Amniotic epithelial cell (primary cell): ENCODE measurements around the gene MAN1C1.

ENCODE experiments used
- DNase-seq: peaks from one replicate; pipeline ENCODE4 v3.0.0-alpha.2; 2010; ENCODE audit warnings: low read depth

MAN1C1 gene

DNA sequence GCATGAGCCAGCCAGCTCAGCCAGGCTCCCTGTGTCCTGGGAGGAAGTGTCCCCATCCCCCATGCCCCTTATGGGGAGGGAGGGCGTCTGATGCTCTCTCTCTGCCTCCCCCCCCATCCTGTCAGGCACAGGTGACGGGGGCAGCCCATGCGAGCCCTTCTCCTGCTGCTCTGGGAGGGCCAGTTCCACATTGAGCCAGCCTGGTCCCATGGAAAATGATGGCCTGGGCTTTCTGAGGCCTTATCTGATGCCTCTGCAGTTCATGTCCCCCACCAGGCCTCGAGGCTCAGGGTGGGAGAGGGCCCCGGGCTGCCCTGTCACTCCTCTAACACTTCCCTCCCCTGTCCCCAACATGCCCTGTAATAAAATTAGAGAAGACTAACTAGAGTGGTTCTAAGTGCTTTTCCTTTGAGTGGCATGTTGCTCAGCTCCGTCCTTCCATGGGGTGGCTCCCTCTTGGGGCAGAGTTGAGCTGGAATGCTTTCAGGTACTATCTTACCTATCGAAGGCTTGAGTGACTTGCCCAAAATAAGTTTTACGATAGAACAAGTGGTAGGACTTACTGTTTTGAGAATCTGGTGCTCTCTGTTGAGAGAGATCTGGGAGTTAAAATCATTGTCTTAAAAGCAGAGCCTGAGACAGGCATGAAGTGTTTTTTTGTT lies 201.4 kb downstream of the MAN1C1 start:
- no peak for DNase-seq

DNA sequence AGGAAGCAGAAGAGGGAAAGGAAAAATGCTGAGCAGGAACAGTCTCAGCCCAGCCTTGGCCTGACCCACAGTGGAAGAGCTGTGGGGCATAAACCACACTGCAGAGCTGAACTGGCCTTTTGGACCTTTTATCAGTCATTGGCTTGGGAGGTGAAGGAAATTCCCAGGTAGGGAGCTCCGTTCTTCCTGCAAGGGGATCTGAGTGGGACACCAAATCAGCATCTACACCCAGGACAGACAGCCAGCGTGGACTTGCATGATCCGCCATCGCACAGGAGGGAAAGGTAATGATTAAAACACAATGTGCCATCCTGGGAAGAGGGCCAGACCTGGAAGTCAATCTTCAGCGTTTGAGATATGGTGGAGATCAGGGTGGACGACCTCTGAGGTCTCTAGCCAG lies 202.0 kb downstream of the MAN1C1 start:
- no peak for DNase-seq

DNA sequence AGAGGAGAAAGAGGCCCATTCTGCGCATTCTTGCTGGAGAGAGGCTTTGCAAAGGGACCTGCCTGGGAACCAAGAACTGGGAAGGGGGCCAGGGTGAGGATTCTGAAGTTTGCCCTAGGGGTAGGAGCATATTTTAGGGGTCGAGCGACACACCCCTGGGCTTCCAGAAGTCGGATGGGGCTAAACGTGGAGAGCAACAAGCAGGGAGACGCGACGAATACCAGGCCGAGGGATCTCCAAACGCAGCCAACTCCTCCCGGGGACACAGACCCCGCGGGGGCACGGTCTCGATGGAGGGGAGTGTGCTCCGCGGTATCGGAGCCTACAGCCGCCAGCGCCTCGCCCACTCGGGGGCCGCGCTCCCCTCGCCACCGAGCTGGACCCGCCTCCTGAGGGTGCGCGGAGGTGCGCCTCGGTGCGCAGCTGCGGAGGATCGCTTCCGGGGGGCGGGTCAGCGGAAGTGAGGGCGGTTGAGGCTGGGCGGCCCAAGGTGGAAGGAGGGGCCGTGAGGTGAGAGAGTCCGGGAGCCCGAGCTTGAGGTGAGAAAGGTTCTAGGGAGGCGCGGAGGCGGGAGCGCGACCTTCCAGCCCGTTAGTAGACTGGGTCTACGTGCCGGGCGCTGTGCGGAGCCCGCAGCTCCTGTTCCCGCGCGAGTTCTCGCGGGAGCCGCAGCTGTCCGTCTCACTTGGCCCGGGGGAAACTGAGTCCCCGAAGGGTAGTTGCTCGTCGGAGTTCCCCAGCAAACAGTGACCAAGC lies 203.1 kb downstream of the MAN1C1 start, which contains the start of gene MTFR1L:
TSS of gene MTFR1L (plus strand) at position 464 of the 756 bp plus-strand sequence. CDS start 3,151 bp downstream, outside the sequence.
- peak; percentile 63 for DNase-seq

DNA sequence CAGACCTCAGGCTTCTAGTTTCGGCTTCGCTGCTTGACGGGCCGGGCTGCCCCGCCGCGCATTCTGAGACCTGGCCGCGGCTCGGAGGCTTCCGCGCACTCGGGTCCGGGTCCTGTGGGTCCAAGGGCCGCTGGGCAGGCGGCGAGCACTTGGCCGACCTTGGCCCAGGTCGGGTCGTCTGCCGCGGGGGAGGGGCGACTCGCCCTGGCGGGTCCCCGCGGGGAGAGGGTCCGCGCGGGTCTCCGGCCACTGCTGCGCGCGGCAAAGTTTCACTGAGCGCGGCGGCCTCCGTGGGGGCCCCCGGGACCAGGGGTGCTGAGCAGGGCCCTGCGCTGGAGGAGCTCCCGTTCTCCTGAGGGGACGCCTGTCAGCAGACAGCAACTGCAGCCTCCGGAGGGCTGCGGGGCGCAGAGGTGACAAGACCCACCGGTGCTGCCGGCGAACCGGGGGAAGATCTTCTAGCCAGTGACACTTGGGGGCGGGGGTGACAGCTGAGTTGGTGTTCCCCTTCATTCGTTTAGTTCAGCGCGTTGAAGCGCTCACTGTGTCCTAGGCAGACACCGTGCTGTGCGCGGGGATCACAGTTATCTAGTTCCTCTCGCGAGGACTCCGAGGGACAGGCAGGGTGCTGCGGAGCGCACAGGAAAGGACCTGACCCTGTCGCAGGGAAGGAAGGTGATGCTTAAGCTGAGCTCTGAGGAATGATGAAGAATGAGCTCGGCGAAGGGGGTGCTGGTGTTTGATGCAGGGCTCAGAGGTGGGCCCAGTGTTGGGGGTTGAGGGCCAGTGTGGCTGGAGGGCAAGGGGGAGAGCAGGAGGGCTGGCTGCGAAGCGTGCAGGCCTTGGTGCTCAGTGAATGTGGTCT lies 203.9 kb downstream of the MAN1C1 start:
- peak; percentile 42 for DNase-seq

DNA sequence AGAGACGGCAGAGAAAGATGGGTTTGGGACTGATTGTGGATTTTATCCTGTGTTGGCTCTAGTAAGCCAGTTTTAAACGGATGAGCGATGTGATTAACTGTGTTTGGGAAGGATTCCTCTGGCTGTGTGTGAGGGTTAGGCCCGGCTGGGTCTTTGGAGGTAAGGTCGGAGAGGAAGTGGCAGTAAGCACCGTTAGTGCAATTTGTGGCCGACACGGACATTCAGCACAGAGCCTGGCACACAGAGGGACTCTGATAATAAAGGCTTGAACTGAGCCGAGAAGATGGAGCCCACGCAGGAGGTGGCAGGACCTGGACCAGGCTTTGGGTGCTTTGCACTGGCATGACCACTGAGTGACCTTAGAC lies 204.5 kb downstream of the MAN1C1 start:
- no peak for DNase-seq

DNA sequence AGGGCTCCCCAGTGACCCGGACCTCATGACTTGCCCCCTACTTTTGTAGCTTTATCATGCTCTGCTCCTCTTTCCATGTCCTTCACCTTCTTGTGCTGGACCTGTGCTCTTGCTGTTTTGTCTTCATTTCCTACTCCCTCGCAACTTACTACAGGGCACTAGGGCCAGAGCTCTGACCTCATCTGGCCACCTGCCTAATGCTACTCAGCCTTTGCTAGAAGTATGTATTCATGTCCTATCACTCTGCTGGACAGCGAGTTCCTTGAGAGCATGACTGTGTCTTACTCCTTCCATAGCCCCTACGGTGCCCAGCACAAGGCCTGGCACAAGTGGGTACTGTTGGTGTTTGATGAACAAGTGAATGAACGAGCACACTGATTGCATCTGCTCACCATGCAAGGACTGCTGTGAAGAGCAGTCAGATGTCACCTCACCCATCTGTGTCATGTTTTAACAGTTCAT lies 205.1 kb downstream of the MAN1C1 start:
- peak; percentile 53 for DNase-seq

DNA sequence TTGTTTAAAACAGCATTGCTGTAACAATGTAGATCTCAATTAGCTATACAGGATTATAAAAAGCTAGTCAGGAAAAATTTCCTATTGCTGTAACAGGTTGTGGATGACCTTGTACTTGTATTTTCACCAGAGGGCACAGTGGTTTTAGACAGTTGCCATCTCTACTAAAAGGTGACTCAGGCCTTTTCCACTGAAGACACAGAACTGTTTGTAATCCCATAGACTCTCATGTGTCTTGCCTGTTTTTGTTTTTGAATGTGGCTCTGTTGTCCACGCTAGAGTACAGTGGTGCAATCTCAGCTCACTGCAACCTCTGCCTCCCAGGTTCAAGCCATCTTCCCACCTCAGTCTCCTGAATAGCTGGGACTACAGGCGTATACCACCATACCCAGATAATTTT lies 209.0 kb downstream of the MAN1C1 start:
- peak; percentile 40 for DNase-seq

DNA sequence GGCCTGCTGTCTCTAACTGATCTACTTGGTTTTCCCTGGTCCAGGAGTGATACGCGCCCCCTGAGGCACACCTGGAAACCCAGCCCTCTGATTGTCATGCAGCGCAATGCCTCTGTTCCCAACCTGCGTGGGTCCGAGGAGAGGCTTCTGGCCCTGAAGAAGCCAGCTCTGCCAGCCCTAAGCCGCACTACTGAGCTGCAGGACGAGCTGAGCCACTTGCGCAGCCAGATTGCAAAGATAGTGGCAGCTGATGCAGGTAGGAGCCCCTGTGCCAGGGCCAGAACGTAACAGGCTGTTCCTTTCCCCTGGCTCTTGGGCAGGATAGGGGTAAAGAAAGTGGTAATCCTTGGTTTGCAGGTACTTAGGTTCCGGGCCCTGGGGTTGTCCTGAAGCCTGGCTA lies 210.0 kb downstream of the MAN1C1 start:
- DNase-seq: no peak

DNA sequence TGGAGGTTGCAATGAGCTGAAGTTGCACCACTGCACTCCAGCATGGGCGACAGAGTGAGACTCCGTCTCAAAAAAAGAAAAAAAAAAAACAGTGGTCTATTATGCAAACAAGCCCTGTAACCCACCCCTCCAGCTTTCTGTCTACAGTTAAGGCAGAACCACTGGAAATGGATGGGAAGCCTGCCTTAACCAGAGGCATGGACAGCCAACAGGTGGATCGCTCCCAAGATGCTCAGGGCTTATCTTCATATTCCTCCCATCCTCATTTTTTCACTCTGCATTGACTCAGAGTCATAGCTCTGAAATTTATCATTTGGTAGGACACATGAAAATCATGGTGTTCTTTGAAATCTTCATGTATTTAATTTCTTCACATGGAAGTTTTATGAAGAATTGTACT lies 211.9 kb downstream of the MAN1C1 start:
- DNase-seq: no peak

DNA sequence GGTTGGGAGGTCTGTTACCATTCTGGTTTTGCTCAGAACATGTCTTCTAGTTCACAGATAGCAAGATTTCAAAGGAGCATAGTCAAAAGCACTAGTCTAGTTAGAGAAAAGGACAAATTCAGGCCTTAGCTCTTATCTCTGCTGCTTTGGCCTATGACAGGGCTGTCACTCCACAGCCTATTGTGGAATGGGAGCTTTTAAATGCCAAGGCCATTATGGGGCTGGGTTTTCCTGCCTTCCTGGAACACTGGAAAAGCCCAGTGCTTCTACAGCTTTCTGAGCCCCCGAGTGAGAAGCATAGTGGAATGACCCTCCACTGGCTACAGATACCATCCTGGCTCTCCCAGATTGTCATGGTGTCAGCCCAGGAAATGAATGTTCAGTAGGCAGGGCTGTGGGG lies 212.5 kb downstream of the MAN1C1 start:
- no peak for DNase-seq

DNA sequence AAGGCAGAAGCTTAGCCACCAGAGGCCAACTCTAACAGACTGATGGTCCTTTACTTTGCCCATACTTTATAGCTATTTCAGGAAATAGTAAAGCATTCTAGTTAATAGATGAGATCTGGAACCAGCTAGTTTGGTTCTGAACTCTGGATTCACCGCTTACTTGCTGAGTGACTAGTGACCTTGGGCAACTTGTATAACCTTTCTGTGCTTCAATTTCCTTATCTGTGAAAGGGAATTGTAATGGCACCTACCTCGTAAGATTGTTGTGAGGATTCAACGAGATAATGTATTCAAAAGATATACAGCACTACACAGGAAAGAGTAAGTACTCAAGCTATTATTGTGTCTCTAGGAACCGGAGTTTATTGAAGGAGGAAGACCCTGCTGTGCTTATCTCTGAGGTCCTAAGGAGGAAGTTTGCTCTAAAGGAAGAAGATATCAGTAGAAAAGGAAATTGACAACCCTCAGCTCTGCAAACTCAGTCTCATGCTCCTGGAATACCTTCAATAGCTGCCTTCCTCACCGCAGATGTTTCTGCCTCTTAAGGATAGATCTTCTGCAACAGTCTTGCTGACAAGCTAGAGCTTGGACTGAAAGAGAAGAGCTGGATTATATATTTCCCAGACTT lies 215.1 kb downstream of the MAN1C1 start:
- no peak for DNase-seq

DNA sequence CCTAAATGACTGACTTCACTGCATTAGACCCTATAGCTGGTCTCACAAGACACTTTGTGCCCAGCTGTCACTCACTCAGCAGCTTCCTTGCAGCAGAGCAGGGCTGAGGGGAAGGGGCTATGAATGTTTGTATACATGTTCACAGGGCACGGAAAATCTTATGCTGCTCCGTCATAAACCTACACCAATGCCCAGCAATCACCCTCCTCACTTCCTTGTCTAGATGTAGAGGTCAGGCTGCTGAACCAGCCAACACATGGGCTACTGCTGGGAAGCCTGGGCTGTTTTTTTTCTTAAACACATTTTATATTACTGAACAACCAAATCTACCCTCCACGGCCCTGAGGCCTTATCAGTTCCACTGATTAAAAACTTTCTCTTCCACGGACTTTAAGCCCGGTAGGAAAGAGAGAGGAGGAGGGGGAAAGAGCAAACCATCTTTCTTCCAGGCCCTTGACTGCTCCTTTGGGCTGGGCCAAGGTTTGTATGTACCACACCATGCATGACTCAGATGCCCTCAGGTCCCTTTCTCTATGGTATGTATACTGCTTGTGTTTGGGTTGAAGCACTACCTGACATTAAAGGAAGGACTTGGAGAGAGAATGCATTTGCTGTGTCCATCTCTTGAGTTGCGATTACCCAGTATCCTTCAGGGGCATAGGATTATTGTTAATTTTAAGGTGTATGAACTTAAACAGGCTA lies 215.9 kb downstream of the MAN1C1 start:
- no peak for DNase-seq

DNA sequence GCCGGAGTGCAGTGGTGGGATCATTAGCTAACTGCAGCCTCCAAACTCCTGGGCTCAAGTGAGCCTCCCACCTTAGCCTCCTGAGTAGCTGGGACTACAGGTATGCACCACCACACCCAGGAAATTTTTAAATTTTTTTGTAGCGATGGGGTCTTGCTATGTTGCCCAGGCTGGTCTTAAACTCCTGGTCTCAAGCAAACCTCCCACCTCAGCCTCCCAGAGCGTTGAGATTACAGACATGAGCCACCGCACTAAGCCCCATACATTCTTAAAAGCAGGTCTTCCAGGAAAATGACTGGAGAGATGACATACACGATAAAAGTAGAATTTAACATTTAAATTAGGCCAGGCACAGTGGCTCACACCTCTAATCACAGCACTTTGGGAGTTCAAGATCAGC lies 216.6 kb downstream of the MAN1C1 start:
- no peak for DNase-seq
